NCI-H1694 treated with DMSO at 0.1 percent for 48 hours (cell line): ENCODE measurements around the gene C1orf115.
"Not testable (repeated sequence)": the region's sequence is repeated elsewhere in the genome, so short reads cannot be mapped to it uniquely, and the experiment has no call there.

Experiments used
- DNase-seq: peaks from one replicate; lab custom pipeline; 2025; lab: John Stamatoyannopoulos, UW

The C1orf115 gene

GRCh38 chr1:220694866-220695382, 4.8 kb downstream of the C1orf115 start:
- DNase-seq, result no peak

DNA sequence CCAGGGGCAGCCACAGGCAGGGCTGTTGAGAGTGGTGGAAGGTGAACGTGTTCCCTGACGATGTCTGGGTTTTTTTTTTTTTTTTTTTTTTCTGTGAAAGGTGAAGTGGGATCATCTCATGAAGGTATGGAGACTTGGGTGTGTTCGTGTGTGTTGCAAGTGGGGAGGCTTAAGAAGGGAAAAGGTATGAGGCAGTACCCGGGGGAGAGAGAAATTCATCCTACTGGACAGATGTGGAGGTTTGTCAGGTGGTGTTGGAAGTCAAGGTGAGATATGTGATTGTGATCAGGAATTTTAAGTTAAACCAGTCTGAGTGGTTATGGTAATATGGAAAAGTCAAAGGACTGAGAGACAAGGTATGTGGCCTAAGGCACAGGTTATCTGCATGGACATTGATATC, 5.3 kb downstream of the C1orf115 start:
- no peak for DNase-seq

DNA sequence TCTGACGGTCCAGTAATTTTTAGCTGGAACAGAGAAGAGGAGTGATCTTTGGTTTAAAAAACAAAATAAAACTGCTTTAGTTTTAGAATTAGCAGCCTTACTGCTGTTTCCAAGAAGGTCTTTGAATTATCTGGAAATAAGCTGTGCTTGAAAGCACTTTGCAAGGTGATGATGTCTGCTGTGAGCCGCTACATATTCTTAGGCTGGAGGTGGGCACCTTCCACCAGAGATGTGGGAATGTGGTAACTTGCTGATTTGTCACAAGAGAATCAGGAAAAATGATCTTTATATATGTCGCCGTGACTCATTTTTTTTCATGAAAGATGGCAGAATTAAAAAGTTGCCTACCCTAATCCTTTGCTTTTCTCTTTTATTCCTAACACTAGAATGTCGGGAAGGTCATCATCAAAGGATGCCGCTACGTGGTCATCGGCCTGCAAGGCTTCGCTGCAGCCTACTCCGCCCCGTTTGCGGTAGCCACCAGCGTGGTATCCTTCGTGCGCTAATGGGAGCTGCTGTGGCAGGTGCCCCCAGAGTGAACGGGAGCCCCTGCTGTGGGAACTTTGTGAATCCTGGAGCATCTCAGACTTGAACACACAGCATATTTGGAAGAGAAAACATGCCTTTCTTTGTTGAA, 6.2 kb downstream of the C1orf115 start:
- no peak for DNase-seq

DNA sequence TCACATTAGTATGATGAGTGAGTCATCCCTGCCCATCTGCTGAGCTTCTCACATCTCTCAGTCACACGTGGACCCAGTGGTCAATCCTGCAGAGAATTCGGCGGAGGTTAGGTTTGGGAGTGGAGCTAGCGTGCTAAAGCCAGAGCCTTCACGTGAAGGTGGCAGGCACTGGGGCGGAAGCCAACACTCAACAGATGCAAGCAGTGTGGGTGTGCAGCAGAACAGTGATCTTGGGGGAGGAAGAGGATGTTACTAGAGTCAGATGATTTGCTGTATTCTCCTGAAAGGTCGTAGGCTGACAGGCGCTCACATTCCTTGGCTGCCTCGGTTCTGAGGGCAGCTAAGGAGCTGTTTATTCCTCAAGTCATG, 6.7 kb downstream of the C1orf115 start:
- no peak for DNase-seq

- no peak for DNase-seq
These were observed 7.2 kb downstream of the C1orf115 start for GRCh38 chr1:220697326-220697725.

- no peak for DNase-seq
These were observed 8.4 kb downstream of the C1orf115 start for GRCh38 chr1:220698607-220699016.

GRCh38 chr1:220699044-220699443, 8.9 kb downstream of the C1orf115 start:
- no peak for DNase-seq

- DNase-seq, result no peak
These were observed 10.5 kb downstream of the C1orf115 start for GRCh38 chr1:220700556-220701179.

GRCh38 chr1:220701974-220702373, 11.8 kb downstream of the C1orf115 start:
- DNase-seq, result no peak

- DNase-seq, result no peak
These were observed 12.6 kb downstream of the C1orf115 start for GRCh38 chr1:220702733-220703270.

DNA sequence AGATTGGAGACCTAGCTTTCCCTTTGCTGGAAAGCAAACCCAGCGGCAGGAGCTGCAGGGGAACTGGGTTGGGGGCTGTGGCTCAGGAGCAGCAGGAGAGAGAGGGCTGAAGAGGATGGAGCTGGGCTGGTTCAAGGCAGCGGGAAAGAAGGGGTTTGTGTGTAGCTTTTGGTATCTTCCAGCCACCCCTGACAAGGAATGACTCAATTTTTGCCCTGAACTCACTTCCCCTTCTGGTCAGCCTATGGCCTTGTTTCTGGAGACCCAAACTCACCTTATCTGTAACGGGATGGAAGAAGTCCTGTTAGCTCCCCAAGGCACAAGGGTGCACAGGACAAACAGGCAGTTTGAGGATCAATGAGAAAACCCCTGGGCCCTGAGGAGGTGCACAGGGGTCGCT, 13.1 kb downstream of the C1orf115 start:
- DNase-seq, result no peak

GRCh38 chr1:220705782-220706181, 15.6 kb downstream of the C1orf115 start:
- DNase-seq, result no peak

GRCh38 chr1:220706480-220706879, 16.3 kb downstream of the C1orf115 start:
- no peak for DNase-seq

- DNase-seq, result no peak
These were observed 17.0 kb downstream of the C1orf115 start for GRCh38 chr1:220707160-220707559.

DNA sequence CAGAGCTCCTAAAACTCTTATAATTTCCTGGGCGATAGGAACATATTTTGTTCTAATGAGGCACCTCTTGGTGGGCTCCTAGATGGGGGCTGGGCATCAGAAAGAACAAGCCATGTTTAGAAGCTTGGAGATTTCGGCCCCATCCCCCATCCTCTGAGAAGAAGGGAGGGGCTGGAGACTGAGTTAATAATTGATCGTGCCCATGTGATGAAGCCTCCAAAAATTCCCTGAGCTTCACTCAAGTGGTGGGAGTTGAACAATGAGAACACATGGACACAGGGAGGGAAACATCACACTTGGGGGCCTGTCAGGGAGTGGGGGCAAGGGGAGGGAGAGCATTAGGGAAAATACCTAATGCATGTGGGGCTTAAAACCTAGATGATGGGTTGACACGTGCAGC, 18.1 kb downstream of the C1orf115 start:
- DNase-seq, result no peak

- DNase-seq, result no peak
These were observed 19.0 kb downstream of the C1orf115 start for GRCh38 chr1:220708936-220709801.

DNA sequence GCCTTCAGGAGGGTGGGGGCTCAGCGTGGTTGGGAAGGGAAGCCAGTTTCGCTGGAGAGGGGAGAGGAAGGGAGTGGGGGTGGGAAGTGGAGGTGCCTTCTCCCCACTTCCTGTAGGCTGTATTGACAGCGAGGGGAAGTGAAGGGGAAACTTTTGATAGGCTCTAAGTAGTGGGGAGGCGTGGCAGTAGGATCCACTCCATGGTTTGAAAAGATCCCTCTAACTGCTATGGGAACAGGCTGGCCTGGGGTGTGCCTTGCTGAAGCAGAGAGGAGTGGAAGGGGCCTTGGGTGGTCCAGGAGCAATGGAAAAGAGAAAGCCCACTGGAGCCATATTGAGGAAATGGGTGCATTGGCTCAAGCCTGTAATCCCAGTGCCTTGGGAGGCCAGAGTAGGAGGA, 20.2 kb downstream of the C1orf115 start:
- DNase-seq, result no peak

GRCh38 chr1:220711056-220711809, 21.1 kb downstream of the C1orf115 start:
- no peak for DNase-seq

DNA sequence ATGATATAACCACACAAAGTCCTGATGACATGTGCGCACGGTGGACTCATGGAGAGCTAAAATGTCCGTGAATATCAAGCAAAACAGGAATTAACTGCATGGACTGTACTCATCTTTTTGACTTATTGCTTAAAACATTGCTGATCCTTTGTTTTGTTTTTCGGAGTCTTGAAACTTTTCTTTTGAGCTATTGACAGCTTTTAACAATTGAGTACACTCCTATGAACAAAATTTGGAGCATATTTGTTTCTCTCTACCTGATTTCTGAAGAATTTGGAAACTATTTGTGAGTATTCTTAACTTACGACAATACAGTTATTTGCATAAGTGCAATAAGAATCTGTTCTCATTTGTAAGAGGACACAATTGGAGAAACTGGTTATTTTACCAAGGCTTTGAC, 25.8 kb downstream of the C1orf115 start:
- DNase-seq, result not testable (repeated sequence)

DNA sequence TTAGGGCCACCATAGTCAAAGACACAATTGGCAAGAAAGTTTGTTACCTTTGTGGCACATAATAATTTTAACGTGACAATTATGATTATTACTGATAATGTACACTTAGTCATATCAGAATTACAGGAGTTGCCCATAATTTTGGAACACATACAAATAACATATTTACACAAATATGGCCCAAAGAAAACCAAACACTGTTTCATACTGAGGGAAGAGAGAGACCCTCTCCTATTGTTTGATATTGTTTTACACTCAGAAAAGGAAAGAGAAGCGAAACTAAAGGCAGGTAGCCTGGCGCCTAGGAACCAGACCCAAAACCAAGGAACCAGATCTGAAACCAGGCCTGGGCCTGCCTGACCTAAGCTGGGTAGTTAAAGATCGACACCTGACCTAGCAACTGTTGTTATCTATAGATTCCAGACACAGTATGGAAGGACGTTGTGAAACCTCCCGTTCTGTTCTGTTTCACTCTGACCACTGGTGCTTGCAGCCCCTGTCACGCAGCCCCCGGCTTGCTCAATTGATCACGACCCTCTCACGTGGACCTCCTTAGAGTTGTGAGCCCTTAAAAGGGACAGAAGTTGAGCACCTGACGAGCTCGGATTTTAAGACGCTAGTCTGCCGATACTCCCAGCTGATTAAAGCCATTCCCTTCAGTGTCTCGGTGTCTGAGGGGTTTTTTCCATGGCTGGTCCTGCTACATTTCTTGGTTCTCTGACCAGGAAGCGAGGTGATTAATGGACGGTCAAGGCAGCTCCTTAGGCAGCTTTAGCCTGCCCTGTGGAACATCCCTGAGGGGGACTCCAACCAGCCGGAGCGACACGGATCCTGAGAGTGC, 27.9 kb downstream of the C1orf115 start:
- DNase-seq, result no peak

- DNase-seq, result not testable (repeated sequence)
These were observed 31.1 kb downstream of the C1orf115 start for GRCh38 chr1:220721266-220721665.
